Measurements from ENCODE around the gene HOXA2.

- TF ChIP-seq POLR2AphosphoS5 (IDR thresholded peaks at IDR 0.05; ENCODE audit: low read depth, low read length) (no peak), POLR2A (IDR thresholded peaks at IDR 0.05; ENCODE audit: low read depth, low read length) (no peak), TAF1 (IDR thresholded peaks at IDR 0.05; ENCODE audit: low read depth, low read length) (no peak)
Observed at GRCh38 chr7:27100694-27101170, 1.8 kb downstream of the HOXA2 start.
